B cell (primary cell): ENCODE data around the gene LIMK1. TPM values are rescaled to one million over a fixed set of nuclear protein-coding genes. Genes with fewer than 3 reads are reported as not detected.

Experiments used
- ATAC-seq: fragments of 200-7000 bp; cut with Tn5 transposase; one replicate; pipeline ENCODE4 v1.10.0; 2021; ENCODE audit warnings: low read depth, mild to moderate bottlenecking, moderate number of reproducible peaks, moderate library complexity
- CTCF ChIA-PET: fragments of 350-600 bp; sonication (Branson Sonifier 250); formaldehyde crosslinking; loops from one replicate; lab custom pipeline; 2021; ENCODE audit warnings: antibody characterized with exemption, inconsistent platforms; lab: Charles Lee
- POLR2A ChIA-PET: fragments of 350-600 bp; sonication (Branson Sonifier 250); formaldehyde crosslinking; loops from one replicate; lab custom pipeline; 2021; ENCODE audit warnings: antibody characterized with exemption; lab: Charles Lee
- DNase-seq: peaks from one replicate; pipeline ENCODE4 v3.0.0; 2013
- H2AFZ ChIP-seq: 2 replicates; pipeline ENCODE4 v1.6.1; 2012; ENCODE audit warnings: mild to moderate bottlenecking, low read depth, low read length; ENCODE audit not compliant: insufficient read depth, poor library complexity, severe bottlenecking
- H3K27ac ChIP-seq, 2 donors: 1 replicate in 1 of 2; 2 replicates in 1 of 2; pipeline ENCODE4 v1.5.1; 2012 to 2013; ENCODE audit warnings: low read length in 2 of 2, mild to moderate bottlenecking in 2 of 2, moderate library complexity in 1 of 2
- H3K27me3 ChIP-seq, 4 experiments: fragments of 200-600 bp in 1 of 4; sonication (generic) in 1 of 4; replicated peaks in 1 of 4; 1 replicate in 2 of 4; 2 replicates in 2 of 4; pipeline versions ENCODE4 v1.6.1 to v1.7.0; 2013 to 2016; ENCODE audit warnings: low read length in 3 of 4, mild to moderate bottlenecking in 2 of 4, mixed read lengths in 1 of 4, moderate library complexity in 1 of 4; ENCODE audit not compliant: insufficient read depth in 4 of 4, control insufficient read depth in 3 of 4; ENCODE audit errors: control extremely low read depth in 1 of 4
- H3K36me3 ChIP-seq, 2 experiments: replicated peaks in 1 of 2; 1 replicate in 1 of 2; 2 replicates in 1 of 2; pipeline versions ENCODE4 v1.6.1 to v1.7.1; 2013; ENCODE audit warnings: low read length in 1 of 2; ENCODE audit not compliant: insufficient read depth in 2 of 2, control insufficient read depth in 1 of 2; ENCODE audit errors: control extremely low read depth in 1 of 2, extremely low read depth in 1 of 2
- H3K4me1 ChIP-seq, 2 donors: fragments of 200-600 bp in 1 of 2; sonication (generic) in 1 of 2; 1 replicate in 1 of 2; 2 replicates in 1 of 2; pipeline versions ENCODE4 v1.5.1 to v1.6.1; 2013 to 2017; ENCODE audit warnings: low read length in 2 of 2; ENCODE audit not compliant: control insufficient read depth in 2 of 2, insufficient read depth in 2 of 2
- H3K4me2 ChIP-seq: replicated peaks from 2 replicates; pipeline ENCODE3; 2012; ENCODE audit warnings: mild to moderate bottlenecking, low read depth, low read length; ENCODE audit not compliant: poor library complexity, severe bottlenecking
- H3K4me3 ChIP-seq, 5 experiments: fragments of 200-600 bp in 1 of 5; sonication (generic) in 1 of 5; 1 replicate in 3 of 5; 2 replicates in 2 of 5; pipeline versions ENCODE4 v1.5.1 to v1.7.0; 2011 to 2016; ENCODE audit warnings: low read length in 4 of 5, mild to moderate bottlenecking in 4 of 5, low read depth in 2 of 5, control low read depth in 1 of 5, moderate library complexity in 1 of 5; ENCODE audit not compliant: insufficient read depth in 1 of 5; ENCODE audit errors: control extremely low read depth in 1 of 5, extremely low read depth in 1 of 5
- H3K79me2 ChIP-seq: fragments of 200-600 bp; sonication (generic); one replicate; pipeline ENCODE4 v1.6.0; 2016; ENCODE audit warnings: low read length; ENCODE audit not compliant: control insufficient read depth, insufficient read depth
- H3K9ac ChIP-seq: fragments of 200-600 bp; sonication (generic); 2 replicates; pipeline ENCODE4 v1.6.1; 2017; ENCODE audit warnings: mild to moderate bottlenecking, low read length, moderate library complexity
- H3K9me3 ChIP-seq, 3 donors: one replicate each; pipeline versions ENCODE4 v1.6.1 to v1.7.1; 2013; ENCODE audit warnings: low read length in 2 of 3; ENCODE audit not compliant: control insufficient read depth in 2 of 3, insufficient read depth in 1 of 3; ENCODE audit errors: control extremely low read depth in 1 of 3
- H4K20me1 ChIP-seq: 2 replicates; pipeline ENCODE4 v1.6.0; 2012; ENCODE audit warnings: mild to moderate bottlenecking, low read length; ENCODE audit not compliant: insufficient read depth, control insufficient read depth, poor library complexity, severe bottlenecking
- H3K27ac Mint-ChIP-seq: one replicate; pipeline ENCODE4 v1.8.0; 2021; ENCODE audit warnings: mixed read lengths
- H3K27me3 Mint-ChIP-seq: one replicate; pipeline ENCODE4 v1.8.0; 2021; ENCODE audit warnings: mixed read lengths
- H3K4me1 Mint-ChIP-seq: one replicate; pipeline ENCODE4 v1.8.0; 2021; ENCODE audit warnings: mixed read lengths
- H3K4me3 Mint-ChIP-seq: one replicate; pipeline ENCODE4 v1.8.0; 2021; ENCODE audit warnings: mixed read lengths
- H3K9me3 Mint-ChIP-seq: one replicate; pipeline ENCODE4 v1.8.0; 2022; ENCODE audit warnings: mixed read lengths; ENCODE audit not compliant: insufficient read depth
- CTCF ChIP-seq: fragments of 200-600 bp; IDR thresholded peaks from one replicate; pipeline ENCODE4 v1.8.0; 2022; ENCODE audit warnings: antibody characterized with exemption, mild to moderate bottlenecking
- EZH2 ChIP-seq: IDR thresholded peaks from 2 replicates; pipeline ENCODE4 v1.6.1; 2012; ENCODE audit warnings: borderline replicate concordance, low read depth, mild to moderate bottlenecking, moderate library complexity, low read length; ENCODE audit not compliant: insufficient read depth, poor library complexity, severe bottlenecking
- WGBS: methylation state at CpG from one replicate; pipeline ENCODE4 v1.1.5; 2013; ENCODE audit warnings: missing lambda C conversion rate; ENCODE audit not compliant: insufficient coverage; 5-methylcytosine and 5-hydroxymethylcytosine counted together
- intact Hi-C: fragments of 100-400 bp; cut with micrococcal nuclease; formaldehyde crosslinking; loops from one replicate; pipeline ENCODE4 v1.10.0; 2022
- polyA plus RNA-seq: library from polyadenylated mRNA; depleted of rRNA; stranded (reverse); fragments of >200 nt; gene quantifications from 2 replicates; pipeline ENCODE4 v1.2.3, GENCODE V29; 2012
- total RNA-seq, 2 donors: library from RNA; stranded (reverse); fragments of 120-200 nt in 1 of 2; gene quantifications; 1 replicate in 1 of 2; 2 replicates in 1 of 2; pipeline versions ENCODE4 v1.2.3 to v1.2.4, GENCODE V29; 2013 to 2022

The LIMK1 gene
- total and polyA plus RNA-seq, 2 donors (not counting 1 experiment from before 2014, with no cell fraction given), result 38.7 to 70.8 TPM

- intact Hi-C loops, result no loop called here
- Histone ChIP-seq H3K9me3 (no peaks in the 10 kb centered on the region), H3K9ac (no peak overlapping the region), H2AFZ (no peak overlapping the region), H3K4me3 (no peak overlapping the region), H3K4me2 (no peak overlapping the region), H3K36me3 (no peaks in the 10 kb centered on the region), H3K4me1 (no peaks in the 10 kb centered on the region), H4K20me1 (no peaks in the 10 kb centered on the region), H3K27ac (no peak overlapping the region), H3K79me2 (no peaks in the 10 kb centered on the region), H3K27me3 (no peaks in the 10 kb centered on the region)
- H3K9me3 Mint-ChIP-seq, result no peaks in the 10 kb centered on the region
- no peak for ATAC-seq
- ChIA-PET CTCF (interaction anchor here (1.2 to 1.4 kb wide), 2 partner anchors 45 to 245 kb away, joined by 3 read pairs; no protein-coding TSS in a partner anchor), POLR2A (no interaction called here)
- H3K4me3 Mint-ChIP-seq, result no peak overlapping the region
- TF ChIP-seq CTCF, result no peak
- TF ChIP-seq EZH2, result no peak
- peaks cover 3% of the 10 kb centered on the region for H3K4me1 Mint-ChIP-seq
- no peak overlapping the region for H3K27ac Mint-ChIP-seq
- DNase-seq, result no peak
- H3K27me3 Mint-ChIP-seq, result peaks cover 4% of the 10 kb centered on the region
- 73% methylated on average over 5 of the region's 9 CpGs for WGBS
Observed at GRCh38 chr7:74155810-74156395, 72.3 kb downstream of the LIMK1 start.

DNA sequence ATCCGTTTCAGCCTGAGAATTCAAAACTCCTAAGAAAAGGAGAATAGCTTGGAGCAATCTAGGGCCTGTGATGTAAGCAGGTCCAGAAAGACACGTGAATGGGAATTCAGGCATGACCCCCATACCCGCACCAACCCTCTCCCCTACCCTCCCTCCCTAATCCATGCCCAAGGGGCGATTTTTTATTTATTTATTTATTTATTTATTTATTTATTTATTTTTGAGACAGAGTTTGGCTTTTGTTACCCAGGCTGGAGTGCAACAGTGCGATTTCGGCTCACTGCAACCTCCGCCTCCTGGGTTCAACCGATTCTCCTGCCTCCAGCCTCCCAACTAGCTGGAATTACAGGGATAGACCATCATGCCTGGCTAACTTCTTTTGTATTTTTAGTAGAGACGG lies 74.0 kb downstream of the LIMK1 start:
- no peak for ATAC-seq
- intact Hi-C loops, result no loop called here

More for the DNA sequence above, 74.0 kb downstream of the LIMK1 start:
- H3K27ac Mint-ChIP-seq, result no peak overlapping the region
- no peaks in the 10 kb centered on the region for H3K4me1 Mint-ChIP-seq
- H3K27me3 ChIP-seq, result no peaks in the 10 kb centered on the region
- no peak overlapping the region for H3K4me2 ChIP-seq
- no peak overlapping the region for H2AFZ ChIP-seq
- no peak overlapping the region for H3K9ac ChIP-seq
- no peaks in the 10 kb centered on the region for H4K20me1 ChIP-seq
- no peaks in the 10 kb centered on the region for H3K9me3 Mint-ChIP-seq
- no peaks in the 10 kb centered on the region for H3K27me3 Mint-ChIP-seq
- no peak for DNase-seq
- no peaks in the 10 kb centered on the region for H3K4me1 ChIP-seq
- no peaks in the 10 kb centered on the region for H3K9me3 ChIP-seq
- no peak overlapping the region for H3K4me3 ChIP-seq
- WGBS, result 97% methylated on average over 5 of the region's 9 CpGs
- H3K27ac ChIP-seq, result no peak overlapping the region
- ChIA-PET POLR2A (no interaction called here), CTCF (interaction anchor here (0.9 to 1.0 kb wide), 2 partner anchors 8 to 244 kb away, joined by 3 read pairs; no protein-coding TSS in a partner anchor)
- H3K36me3 ChIP-seq, result no peaks in the 10 kb centered on the region
- no peak overlapping the region for H3K4me3 Mint-ChIP-seq
- no peaks in the 10 kb centered on the region for H3K79me2 ChIP-seq
- TF ChIP-seq CTCF (no peak), EZH2 (no peak)
